PC-3 (cell line): ENCODE data around the gene TBCC. TPM values are rescaled to one million over a fixed set of nuclear protein-coding genes. Genes with fewer than 3 reads are reported as not detected.
A peak's percentile ranks its signal among the peaks of the same experiment; 100 is the strongest.

Source experiments
- ATAC-seq: fragments of 200-7000 bp; cut with Tn5 transposase; 2 replicates; pipeline ENCODE4 v1.9.1; 2020; ENCODE audit warnings: mild to moderate bottlenecking, moderate library complexity
- BruUV-seq: library from RNA; stranded (reverse); fragments of 400-500 nt; replicated peaks from 2 replicates; lab custom pipeline; 2021; lab: Mats Ljungman, UMichigan
- CTCF ChIA-PET: fragments of 300-600 bp; sonication (Branson Sonifier 250); formaldehyde crosslinking; loops from one replicate; lab custom pipeline; 2022; ENCODE audit warnings: antibody characterized with exemption; lab: Charles Lee
- POLR2A ChIA-PET: fragments of 300-600 bp; sonication (Branson Sonifier 250); formaldehyde crosslinking; loops from one replicate; lab custom pipeline; 2022; ENCODE audit warnings: antibody characterized with exemption; ENCODE audit not compliant: unreplicated experiment; lab: Charles Lee
- DNase-seq: peaks from one replicate; pipeline ENCODE4 v3.0.0-alpha.2; 2015
- H2AFZ ChIP-seq: fragments of 300-600 bp; sonication (generic); 2 replicates; pipeline ENCODE4 v1.6.0; 2016; ENCODE audit warnings: antibody characterized with exemption, low read length
- H3F3A ChIP-seq: fragments of 300-600 bp; sonication (generic); one replicate; pipeline ENCODE4 v1.6.0; 2017; ENCODE audit warnings: antibody characterized with exemption, low read length, control low read depth, mild to moderate bottlenecking; ENCODE audit not compliant: unreplicated experiment
- H3K27ac ChIP-seq: fragments of 300-600 bp; sonication (generic); 2 replicates; pipeline ENCODE4 v1.5.1; 2016; ENCODE audit warnings: mild to moderate bottlenecking, low read length
- H3K27me3 ChIP-seq: fragments of 300-600 bp; sonication (generic); 2 replicates; pipeline ENCODE4 v1.6.1; 2016; ENCODE audit warnings: low read length, mixed read lengths
- H3K36me3 ChIP-seq: fragments of 300-600 bp; sonication (generic); 2 replicates; pipeline ENCODE4 v1.6.1; 2016; ENCODE audit warnings: low read depth, mixed run types, low read length, mixed read lengths
- H3K4me1 ChIP-seq: fragments of 300-600 bp; sonication (generic); 2 replicates; pipeline ENCODE4 v1.5.1; 2016; ENCODE audit warnings: low read length; ENCODE audit not compliant: insufficient read depth
- H3K4me2 ChIP-seq: fragments of 300-600 bp; sonication (generic); 2 replicates; pipeline ENCODE4 v1.6.0; 2016; ENCODE audit warnings: low read length
- H3K4me3 ChIP-seq: fragments of 300-600 bp; sonication (generic); 2 replicates; pipeline ENCODE4 v1.5.1; 2016; ENCODE audit warnings: mild to moderate bottlenecking, low read length, mixed read lengths
- H3K79me2 ChIP-seq: fragments of 300-600 bp; sonication (generic); 2 replicates; pipeline ENCODE4 v1.6.1; 2017; ENCODE audit warnings: low read length, mixed read lengths
- H3K9ac ChIP-seq: fragments of 300-600 bp; sonication (generic); 2 replicates; pipeline ENCODE4 v1.6.0; 2016; ENCODE audit warnings: mild to moderate bottlenecking, low read length
- H3K9me2 ChIP-seq: fragments of 300-600 bp; sonication (generic); replicated peaks from 2 replicates; pipeline ENCODE4 v1.6.1; 2016; ENCODE audit warnings: mixed run types, low read length, mixed read lengths
- H3K9me3 ChIP-seq: fragments of 300-600 bp; sonication (generic); 2 replicates; pipeline ENCODE4 v1.6.1; 2016; ENCODE audit warnings: low read length, mixed read lengths
- H4K20me1 ChIP-seq: fragments of 300-600 bp; sonication (generic); 2 replicates; pipeline ENCODE4 v1.6.1; 2016; ENCODE audit warnings: low read length, mixed read lengths
- EZH2 ChIP-seq: fragments of 300-600 bp; sonication (generic); IDR thresholded peaks from one replicate; pipeline ENCODE4 v1.6.1; 2017; ENCODE audit warnings: antibody characterized with exemption, mild to moderate bottlenecking, low read length; ENCODE audit not compliant: unreplicated experiment
- EZH2phosphoT487 ChIP-seq: fragments of 300-600 bp; sonication (generic); IDR thresholded peaks from 2 replicates; pipeline ENCODE4 v1.6.1; 2018; ENCODE audit warnings: mild to moderate bottlenecking, antibody characterized with exemption, low read length, borderline replicate concordance
- intact Hi-C: fragments of 100-400 bp; cut with micrococcal nuclease; formaldehyde crosslinking; loops from 2 replicates; pipeline ENCODE4 v1.9.0; 2023
- total RNA-seq: library from RNA; depleted of rRNA; stranded (reverse); fragments of >200 nt; gene quantifications from 2 replicates; pipeline ENCODE4 v1.2.3, GENCODE V29; 2014
- TF ChIP-seq, protein P1 (sequence below): fragments of 300-600 bp; sonication (generic); conservative IDR thresholded peaks from 2 replicates; pipeline ENCODE4 v1.5.1; 2017; ENCODE audit warnings: antibody characterized with exemption, low read depth, mild to moderate bottlenecking, low read length

Gene TBCC
- total RNA-seq, 1 experiment from 2014 or later: 32.3 TPM

- Histone ChIP-seq H3K4me1 (peaks cover under 1% of the 10 kb centered on the region; the same call in 1 of the 2 replicates), H3K79me2 (no peaks in the 10 kb centered on the region), H3K36me3 (no peaks in the 10 kb centered on the region), H3K4me3 (no peak overlapping the region), H3K4me2 (peak overlapping the region; percentile 75), H2AFZ (peak overlapping the region; percentile 79; the same call in 1 of the 2 replicates), H3K27ac (no peak overlapping the region), H4K20me1 (no peaks in the 10 kb centered on the region), H3K9me3 (no peaks in the 10 kb centered on the region), H3K9ac (no peak overlapping the region), H3K27me3 (no peaks in the 10 kb centered on the region), H3K9me2 (no peaks in the 10 kb centered on the region), H3F3A (no peaks in the 10 kb centered on the region)
- intact Hi-C loops: loop anchor here (1.0 to 2.0 kb wide), 3 partner anchors 33 to 151 kb away; no protein-coding TSS in a partner anchor
- DNase-seq (no peak), ATAC-seq (no peak)
- BruUV-seq: no TSS peak
- TF ChIP-seq, protein P1, sequence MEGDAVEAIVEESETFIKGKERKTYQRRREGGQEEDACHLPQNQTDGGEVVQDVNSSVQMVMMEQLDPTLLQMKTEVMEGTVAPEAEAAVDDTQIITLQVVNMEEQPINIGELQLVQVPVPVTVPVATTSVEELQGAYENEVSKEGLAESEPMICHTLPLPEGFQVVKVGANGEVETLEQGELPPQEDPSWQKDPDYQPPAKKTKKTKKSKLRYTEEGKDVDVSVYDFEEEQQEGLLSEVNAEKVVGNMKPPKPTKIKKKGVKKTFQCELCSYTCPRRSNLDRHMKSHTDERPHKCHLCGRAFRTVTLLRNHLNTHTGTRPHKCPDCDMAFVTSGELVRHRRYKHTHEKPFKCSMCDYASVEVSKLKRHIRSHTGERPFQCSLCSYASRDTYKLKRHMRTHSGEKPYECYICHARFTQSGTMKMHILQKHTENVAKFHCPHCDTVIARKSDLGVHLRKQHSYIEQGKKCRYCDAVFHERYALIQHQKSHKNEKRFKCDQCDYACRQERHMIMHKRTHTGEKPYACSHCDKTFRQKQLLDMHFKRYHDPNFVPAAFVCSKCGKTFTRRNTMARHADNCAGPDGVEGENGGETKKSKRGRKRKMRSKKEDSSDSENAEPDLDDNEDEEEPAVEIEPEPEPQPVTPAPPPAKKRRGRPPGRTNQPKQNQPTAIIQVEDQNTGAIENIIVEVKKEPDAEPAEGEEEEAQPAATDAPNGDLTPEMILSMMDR: no peak
- TF ChIP-seq EZH2phosphoT487 (no peak), EZH2 (no peak)
- ChIA-PET CTCF (interaction anchor here (0.5 to 2.0 kb wide), 6 partner anchors 9 to 136 kb away, joined by 3 to 13 read pairs (median 4); partner anchors contain the start of gene TBCC), POLR2A (interaction anchor here (0.5 to 0.6 kb wide), 2 partner anchors 55 to 57 kb away, joined by 7 to 9 read pairs; no protein-coding TSS in a partner anchor)
Observed at GRCh38 chr6:42726026-42726425, 19.9 kb downstream of the TBCC start.

DNA sequence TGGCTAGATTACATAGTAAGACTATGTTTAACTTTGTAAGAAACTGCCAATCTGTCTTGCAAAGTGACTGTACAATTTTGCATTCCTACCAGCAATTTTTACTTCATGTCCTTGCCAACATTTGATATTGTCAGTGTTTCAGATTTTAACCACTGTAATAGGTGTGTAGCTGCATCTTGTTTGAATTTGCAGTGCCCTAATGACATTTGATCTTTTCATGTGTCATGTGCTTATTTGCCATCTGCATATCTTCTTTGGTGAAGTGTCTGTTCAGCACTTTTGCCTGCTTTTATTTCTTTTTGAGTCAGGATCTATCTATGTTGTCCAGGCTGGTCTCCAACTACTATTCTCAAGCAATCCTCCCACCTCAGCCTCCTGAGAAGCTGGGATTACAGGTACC lies 21.1 kb downstream of the TBCC start:
- no peaks in the 10 kb centered on the region for H3K9me2 ChIP-seq
- DNase-seq (no peak), ATAC-seq (no peak)
- no peaks in the 10 kb centered on the region for H4K20me1 ChIP-seq
- TF ChIP-seq EZH2: no peak
- TF ChIP-seq EZH2phosphoT487: no peak
- TF ChIP-seq, protein P1: no peak
- H3K4me3 ChIP-seq: no peak overlapping the region
- H3K4me2 ChIP-seq: no peak overlapping the region
- no TSS peak for BruUV-seq
- CTCF ChIA-PET: no interaction called here
- no peaks in the 10 kb centered on the region for H3K79me2 ChIP-seq
- peaks cover 7% of the 10 kb centered on the region; the same call in 1 of the 2 replicates for H3K4me1 ChIP-seq
- no peak overlapping the region for H3K9ac ChIP-seq
- H3F3A ChIP-seq: no peaks in the 10 kb centered on the region
- intact Hi-C loops: no loop called here
- no peaks in the 10 kb centered on the region for H3K9me3 ChIP-seq
- no peaks in the 10 kb centered on the region for H3K36me3 ChIP-seq
- no peak overlapping the region for H3K27ac ChIP-seq
- no peak overlapping the region for H2AFZ ChIP-seq
- POLR2A ChIA-PET: no interaction called here
- no peaks in the 10 kb centered on the region for H3K27me3 ChIP-seq

GRCh38 chr6:42722497-42722896 lies 23.4 kb downstream of the TBCC start, which contains the start of gene PRPH2:
TSS of gene PRPH2 (minus strand) at chr6:42722597. CDS start at chr6:42722334, 263 bp downstream.
- Histone ChIP-seq H3K27me3 (no peaks in the 10 kb centered on the region), H2AFZ (no peak within 1 kb of the TSS), H3K27ac (no peak within 1 kb of the TSS), H3K4me1 (peaks cover 7% of the 10 kb centered on the region; the same call in 1 of the 2 replicates), H3K9me3 (no peaks in the 10 kb centered on the region), H4K20me1 (no peaks in the 10 kb centered on the region), H3K36me3 (no peaks in the 10 kb centered on the region), H3F3A (no peaks in the 10 kb centered on the region), H3K9me2 (no peaks in the 10 kb centered on the region), H3K79me2 (no peaks in the 10 kb centered on the region), H3K4me2 (no peak within 1 kb of the TSS), H3K4me3 (no peak within 1 kb of the TSS), H3K9ac (no peak within 1 kb of the TSS)
- DNase-seq: no peak
- intact Hi-C loops: no loop called here
- no TSS peak for BruUV-seq
- ChIA-PET CTCF (no interaction called here), POLR2A (no interaction called here)
- TF ChIP-seq EZH2phosphoT487: no peak
- TF ChIP-seq EZH2: no peak
- TF ChIP-seq, protein P1: no peak
- ATAC-seq: no peak
